ENCODE results near the gene PDE2A. TPM values are rescaled to one million over a fixed set of nuclear protein-coding genes. Genes with fewer than 3 reads are reported as not detected.
A peak's percentile ranks its signal among the peaks of the same experiment; 100 is the strongest.

PDE2A gene
- total RNA-seq, 1 donor from 2014 or later: 19.6 TPM

GRCh38 chr11:72702096-72702495 is 27.9 kb upstream of the PDE2A start:
- TF ChIP-seq CTCF (IDR thresholded peaks at IDR 0.05; ENCODE audit: borderline replicate concordance): no peak
- peaks cover 93% of the 10 kb centered on the region for H3K36me3 ChIP-seq
- H3K4me1 ChIP-seq: peaks cover 53% of the 10 kb centered on the region
- no peaks in the 10 kb centered on the region for H3K27me3 ChIP-seq (ENCODE audit: low read depth)
- peak overlapping the region; percentile 60 for H3K4me3 ChIP-seq
- peak overlapping the region; percentile 78 for H3K27ac ChIP-seq (replicated peaks)
- peak; percentile 39 for DNase-seq
- H3K9me3 ChIP-seq (replicated peaks): no peaks in the 10 kb centered on the region
- intact Hi-C loops (cut with micrococcal nuclease): no loop called here

- peak overlapping the region; percentile 60 for H3K4me3 ChIP-seq
- DNase-seq: no peak
- H3K27me3 ChIP-seq (ENCODE audit: low read depth): no peaks in the 10 kb centered on the region
- H3K36me3 ChIP-seq: peaks cover 93% of the 10 kb centered on the region
- TF ChIP-seq CTCF (IDR thresholded peaks at IDR 0.05; ENCODE audit: borderline replicate concordance): no peak
- peak overlapping the region; percentile 78 for H3K27ac ChIP-seq (replicated peaks)
- H3K4me1 ChIP-seq: peaks cover 53% of the 10 kb centered on the region
- H3K9me3 ChIP-seq (replicated peaks): no peaks in the 10 kb centered on the region
- intact Hi-C loops (cut with micrococcal nuclease): no loop called here
Observed at GRCh38 chr11:72701466-72701865, 27.2 kb upstream of the PDE2A start.

- peaks cover 93% of the 10 kb centered on the region for H3K36me3 ChIP-seq
- no peaks in the 10 kb centered on the region for H3K9me3 ChIP-seq (replicated peaks)
- TF ChIP-seq CTCF (IDR thresholded peaks at IDR 0.05; ENCODE audit: borderline replicate concordance): no peak
- intact Hi-C loops (cut with micrococcal nuclease): no loop called here
- DNase-seq: no peak
- no peak overlapping the region for H3K4me3 ChIP-seq
- H3K27ac ChIP-seq (replicated peaks): no peak overlapping the region
- H3K4me1 ChIP-seq: peaks cover 53% of the 10 kb centered on the region
- no peaks in the 10 kb centered on the region for H3K27me3 ChIP-seq (ENCODE audit: low read depth)
Observed at GRCh38 chr11:72700146-72700545, 25.9 kb upstream of the PDE2A start.

- H3K9me3 ChIP-seq (replicated peaks): no peaks in the 10 kb centered on the region
- no peak for DNase-seq
- H3K27ac ChIP-seq (replicated peaks): no peak overlapping the region
- intact Hi-C loops (cut with micrococcal nuclease): no loop called here
- H3K4me1 ChIP-seq: peaks cover 45% of the 10 kb centered on the region
- no peak for TF ChIP-seq CTCF (IDR thresholded peaks at IDR 0.05; ENCODE audit: borderline replicate concordance)
- H3K27me3 ChIP-seq (ENCODE audit: low read depth): no peaks in the 10 kb centered on the region
- H3K36me3 ChIP-seq: peaks cover 98% of the 10 kb centered on the region
- no peak overlapping the region for H3K4me3 ChIP-seq
Observed at GRCh38 chr11:72697814-72698213, 23.6 kb upstream of the PDE2A start.

- peak; percentile 71 for DNase-seq
- TF ChIP-seq CTCF (IDR thresholded peaks at IDR 0.05; ENCODE audit: borderline replicate concordance): no peak
- H3K36me3 ChIP-seq: peaks cover 98% of the 10 kb centered on the region
- H3K9me3 ChIP-seq (replicated peaks): no peaks in the 10 kb centered on the region
- H3K4me1 ChIP-seq: peaks cover 45% of the 10 kb centered on the region
- H3K4me3 ChIP-seq: no peak overlapping the region
- no peaks in the 10 kb centered on the region for H3K27me3 ChIP-seq (ENCODE audit: low read depth)
- intact Hi-C loops (cut with micrococcal nuclease): no loop called here
- H3K27ac ChIP-seq (replicated peaks): peak overlapping the region; percentile 40
Observed at GRCh38 chr11:72696866-72697700, 22.9 kb upstream of the PDE2A start.
